ENCODE results near the gene CRYBG3. TPM values are rescaled to one million over a fixed set of nuclear protein-coding genes. Genes with fewer than 3 reads are reported as not detected.

Gene CRYBG3
- total and polyA plus RNA-seq, 2 donors (not counting 1 experiment from before 2014, with no cell fraction given), result 8.7 to 29.9 TPM

DNA sequence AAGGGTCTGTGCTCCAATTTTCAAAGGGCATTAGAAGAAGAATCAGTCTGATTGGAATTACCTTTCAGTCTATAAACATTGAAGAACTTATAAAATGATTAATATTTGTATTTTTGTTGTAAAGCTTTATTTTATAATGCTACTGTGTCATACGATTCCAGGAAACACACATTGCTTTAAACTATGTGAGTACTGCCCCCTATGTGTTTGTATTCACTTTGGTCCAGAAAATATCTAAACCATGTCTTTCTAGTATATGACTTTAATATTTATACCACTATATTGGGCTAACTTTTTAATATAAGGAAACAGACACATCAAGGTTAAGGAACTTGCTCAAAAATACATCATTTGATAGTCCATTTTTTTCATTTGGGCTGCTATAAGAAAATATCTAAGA is 153.7 kb downstream of the CRYBG3 start:
- Histone ChIP-seq H4K20me1 (ENCODE audit: control insufficient read depth, extremely low read depth, insufficient read depth, low read length) (no peaks in the 10 kb centered on the region), H3K79me2 (ENCODE audit: control insufficient read depth, insufficient read depth, low read length) (peaks cover 10% of the 10 kb centered on the region), H3K27ac (ENCODE audit: insufficient read depth, low read length) (no peak overlapping the region), H3K4me2 (ENCODE audit: extremely low read depth, insufficient read depth, low read length) (no peak overlapping the region), H2AFZ (ENCODE audit: low read length) (no peak overlapping the region), H3K4me1 (ENCODE audit: control insufficient read depth, extremely low read depth, insufficient read depth, low read length) (no peaks in the 10 kb centered on the region), H3K9me3 (ENCODE audit: control insufficient read depth, insufficient read depth, low read depth, low read length) (no peaks in the 10 kb centered on the region), H3K27me3 (ENCODE audit: control insufficient read depth, insufficient read depth, low read length) (no peaks in the 10 kb centered on the region), H3K36me3 (ENCODE audit: control insufficient read depth, insufficient read depth, low read length) (no peaks in the 10 kb centered on the region), H3K9ac (ENCODE audit: insufficient read depth, low read length) (no peak overlapping the region), H3K4me3 (replicated peaks in 1 of 4; ENCODE audit: control extremely low read depth in 1 of 4, insufficient read depth in 1 of 4, low read depth in 3 of 4, low read length in 4 of 4) (no peak overlapping the region)
- no peak for DNase-seq (ENCODE audit: low read depth in 2 of 2)
- TF ChIP-seq EZH2 (IDR thresholded peaks at IDR 0.05; ENCODE audit: low read length, missing control alignments), result no peak
- TF ChIP-seq, protein P1, sequence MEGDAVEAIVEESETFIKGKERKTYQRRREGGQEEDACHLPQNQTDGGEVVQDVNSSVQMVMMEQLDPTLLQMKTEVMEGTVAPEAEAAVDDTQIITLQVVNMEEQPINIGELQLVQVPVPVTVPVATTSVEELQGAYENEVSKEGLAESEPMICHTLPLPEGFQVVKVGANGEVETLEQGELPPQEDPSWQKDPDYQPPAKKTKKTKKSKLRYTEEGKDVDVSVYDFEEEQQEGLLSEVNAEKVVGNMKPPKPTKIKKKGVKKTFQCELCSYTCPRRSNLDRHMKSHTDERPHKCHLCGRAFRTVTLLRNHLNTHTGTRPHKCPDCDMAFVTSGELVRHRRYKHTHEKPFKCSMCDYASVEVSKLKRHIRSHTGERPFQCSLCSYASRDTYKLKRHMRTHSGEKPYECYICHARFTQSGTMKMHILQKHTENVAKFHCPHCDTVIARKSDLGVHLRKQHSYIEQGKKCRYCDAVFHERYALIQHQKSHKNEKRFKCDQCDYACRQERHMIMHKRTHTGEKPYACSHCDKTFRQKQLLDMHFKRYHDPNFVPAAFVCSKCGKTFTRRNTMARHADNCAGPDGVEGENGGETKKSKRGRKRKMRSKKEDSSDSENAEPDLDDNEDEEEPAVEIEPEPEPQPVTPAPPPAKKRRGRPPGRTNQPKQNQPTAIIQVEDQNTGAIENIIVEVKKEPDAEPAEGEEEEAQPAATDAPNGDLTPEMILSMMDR (conservative IDR thresholded peaks at IDR 0.05 in 1 of 2, IDR thresholded peaks at IDR 0.05 in 1 of 2; ENCODE audit: low read depth in 1 of 2, low read length in 2 of 2), result peak in 1 of 2 donors; percentile 27

DNA sequence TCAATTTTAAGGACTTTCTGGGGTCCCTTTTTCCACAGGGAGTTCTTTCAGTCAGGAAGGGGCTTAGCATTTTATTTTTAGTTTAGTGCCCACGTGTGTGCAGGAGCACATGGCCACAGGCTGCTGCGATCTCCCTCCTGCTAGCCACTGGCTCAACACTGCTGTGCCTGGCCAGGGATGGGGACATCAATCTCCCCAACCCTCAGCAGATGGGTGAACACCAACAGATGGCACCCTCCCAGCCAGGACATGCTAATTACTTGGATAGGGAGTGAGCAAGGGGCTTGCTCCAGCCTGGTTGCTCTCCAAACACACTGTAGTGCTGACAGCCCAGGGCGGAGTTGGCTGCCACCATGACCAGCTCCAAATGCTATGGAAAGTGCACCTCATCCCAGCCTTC is 157.8 kb downstream of the CRYBG3 start:
- H3K9me3 ChIP-seq (ENCODE audit: control insufficient read depth, insufficient read depth, low read depth, low read length), result no peaks in the 10 kb centered on the region
- H4K20me1 ChIP-seq (ENCODE audit: control insufficient read depth, extremely low read depth, insufficient read depth, low read length), result no peaks in the 10 kb centered on the region
- no peaks in the 10 kb centered on the region for H3K36me3 ChIP-seq (ENCODE audit: control insufficient read depth, insufficient read depth, low read length)
- H3K4me2 ChIP-seq (ENCODE audit: extremely low read depth, insufficient read depth, low read length), result no peak overlapping the region
- H3K27me3 ChIP-seq (ENCODE audit: control insufficient read depth, insufficient read depth, low read length), result no peaks in the 10 kb centered on the region
- H3K9ac ChIP-seq (ENCODE audit: insufficient read depth, low read length), result no peak overlapping the region
- H3K27ac ChIP-seq (ENCODE audit: insufficient read depth, low read length), result no peak overlapping the region
- TF ChIP-seq EZH2 (IDR thresholded peaks at IDR 0.05; ENCODE audit: low read length, missing control alignments), result no peak
- TF ChIP-seq, protein P1 (conservative IDR thresholded peaks at IDR 0.05 in 1 of 2, IDR thresholded peaks at IDR 0.05 in 1 of 2; ENCODE audit: low read depth in 1 of 2, low read length in 2 of 2), result no peak
- H3K4me1 ChIP-seq (ENCODE audit: control insufficient read depth, extremely low read depth, insufficient read depth, low read length), result no peaks in the 10 kb centered on the region
- no peak for DNase-seq (ENCODE audit: low read depth in 2 of 2)
- H2AFZ ChIP-seq (ENCODE audit: low read length), result no peak overlapping the region
- H3K79me2 ChIP-seq (ENCODE audit: control insufficient read depth, insufficient read depth, low read length), result no peaks in the 10 kb centered on the region
- no peak overlapping the region for H3K4me3 ChIP-seq (replicated peaks in 1 of 4; ENCODE audit: control extremely low read depth in 1 of 4, insufficient read depth in 1 of 4, low read depth in 3 of 4, low read length in 4 of 4)

DNA sequence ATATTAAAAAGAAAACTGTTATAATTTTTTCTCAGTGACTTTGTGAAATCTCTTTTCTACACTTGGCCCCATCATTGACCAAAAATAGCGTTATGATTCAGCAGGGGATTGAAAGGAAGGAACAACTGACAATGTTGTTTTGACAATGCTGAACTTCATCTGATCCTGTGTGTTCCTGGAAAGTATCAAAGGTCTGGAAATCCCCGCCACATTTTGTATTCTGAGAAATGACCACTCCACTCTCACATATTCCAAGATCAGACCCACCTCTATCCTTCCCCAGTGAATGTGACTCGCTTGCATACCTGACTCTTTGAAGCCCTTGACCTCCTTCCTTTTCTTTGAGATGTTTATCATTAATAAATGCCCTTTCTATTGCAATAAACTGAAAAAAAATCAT is 160.1 kb downstream of the CRYBG3 start:
- Histone ChIP-seq H3K4me1 (ENCODE audit: control insufficient read depth, extremely low read depth, insufficient read depth, low read length) (no peaks in the 10 kb centered on the region), H3K4me3 (replicated peaks in 1 of 4; ENCODE audit: control extremely low read depth in 1 of 4, insufficient read depth in 1 of 4, low read depth in 3 of 4, low read length in 4 of 4) (no peak overlapping the region), H3K36me3 (ENCODE audit: control insufficient read depth, insufficient read depth, low read length) (no peaks in the 10 kb centered on the region), H2AFZ (ENCODE audit: low read length) (no peak overlapping the region), H3K27ac (ENCODE audit: insufficient read depth, low read length) (no peak overlapping the region), H3K4me2 (ENCODE audit: extremely low read depth, insufficient read depth, low read length) (no peak overlapping the region), H3K79me2 (ENCODE audit: control insufficient read depth, insufficient read depth, low read length) (no peaks in the 10 kb centered on the region), H3K27me3 (ENCODE audit: control insufficient read depth, insufficient read depth, low read length) (no peaks in the 10 kb centered on the region), H3K9me3 (ENCODE audit: control insufficient read depth, insufficient read depth, low read depth, low read length) (no peaks in the 10 kb centered on the region), H4K20me1 (ENCODE audit: control insufficient read depth, extremely low read depth, insufficient read depth, low read length) (no peaks in the 10 kb centered on the region), H3K9ac (ENCODE audit: insufficient read depth, low read length) (no peak overlapping the region)
- peak; percentile 14 to 26 for DNase-seq (ENCODE audit: low read depth in 2 of 2)
- TF ChIP-seq, protein P1 (conservative IDR thresholded peaks at IDR 0.05 in 1 of 2, IDR thresholded peaks at IDR 0.05 in 1 of 2; ENCODE audit: low read depth in 1 of 2, low read length in 2 of 2), result no peak
- no peak for TF ChIP-seq EZH2 (IDR thresholded peaks at IDR 0.05; ENCODE audit: low read length, missing control alignments)

All from fibroblast of lung (primary cell).